Common myeloid progenitor, CD34-positive (primary cell): ENCODE measurements around the gene GRB10.

ENCODE experiments used
- CTCF ChIA-PET: fragments of 350-600 bp; sonication (Branson Sonifier 250); formaldehyde crosslinking; loops from one replicate; lab custom pipeline; 2021; ENCODE audit warnings: antibody characterized with exemption; lab: Charles Lee
- POLR2A ChIA-PET: fragments of 350-600 bp; sonication (Branson Sonifier 250); formaldehyde crosslinking; loops from one replicate; lab custom pipeline; 2021; ENCODE audit warnings: antibody characterized with exemption; lab: Charles Lee
- DNase-seq, 3 donors: peaks; one replicate each; pipeline versions ENCODE4 v3.0.0 to v3.0.0-alpha.2; 2013
- H3K27ac ChIP-seq, 2 experiments: 1 replicate in 1 of 2; 2 replicates in 1 of 2; pipeline ENCODE4 v1.7.0; 2013; ENCODE audit warnings: inconsistent platforms in 2 of 2, low read length in 2 of 2, mild to moderate bottlenecking in 2 of 2, low read depth in 1 of 2, moderate library complexity in 1 of 2; ENCODE audit not compliant: severe bottlenecking in 2 of 2, insufficient read depth in 1 of 2, poor library complexity in 1 of 2
- H3K27me3 ChIP-seq, 5 experiments: replicated peaks in 2 of 5; 1 replicate in 3 of 5; 2 replicates in 2 of 5; pipeline versions ENCODE4 v1.6.1 to v1.7.0; 2013; ENCODE audit warnings: low read length in 4 of 5, mild to moderate bottlenecking in 2 of 5, moderate library complexity in 2 of 5, inconsistent platforms in 1 of 5; ENCODE audit not compliant: insufficient read depth in 5 of 5, control insufficient read depth in 4 of 5
- H3K36me3 ChIP-seq, 4 experiments: 1 replicate in 2 of 4; 2 replicates in 2 of 4; pipeline versions ENCODE4 v1.6.1 to v1.7.0; 2013; ENCODE audit warnings: low read length in 3 of 4, control low read depth in 1 of 4, mild to moderate bottlenecking in 1 of 4; ENCODE audit not compliant: control insufficient read depth in 4 of 4, insufficient read depth in 4 of 4
- H3K4me1 ChIP-seq, 4 experiments: 1 replicate in 3 of 4; 2 replicates in 1 of 4; pipeline versions ENCODE4 v1.6.1 to v1.7.1; 2013; ENCODE audit warnings: low read length in 3 of 4, mild to moderate bottlenecking in 3 of 4, control low read depth in 1 of 4, inconsistent platforms in 1 of 4, moderate library complexity in 1 of 4; ENCODE audit not compliant: control insufficient read depth in 4 of 4, insufficient read depth in 4 of 4; ENCODE audit errors: control extremely low read depth in 1 of 4
- H3K4me3 ChIP-seq, 7 experiments: 1 replicate in 4 of 7; 2 replicates in 3 of 7; pipeline versions ENCODE4 v1.5.1 to v1.7.0; 2013; ENCODE audit warnings: mild to moderate bottlenecking in 7 of 7, low read length in 6 of 7, moderate library complexity in 6 of 7, inconsistent platforms in 2 of 7, low read depth in 2 of 7, control low read depth in 1 of 7; ENCODE audit not compliant: insufficient read depth in 4 of 7, control insufficient read depth in 1 of 7; ENCODE audit errors: extremely low read depth in 1 of 7
- H3K9me3 ChIP-seq, 5 experiments: 1 replicate in 4 of 5; 2 replicates in 1 of 5; pipeline versions ENCODE4 v1.6.1 to v1.7.1; 2013; ENCODE audit warnings: low read length in 4 of 5, mild to moderate bottlenecking in 2 of 5, inconsistent platforms in 1 of 5, low read depth in 1 of 5, moderate library complexity in 1 of 5; ENCODE audit not compliant: control insufficient read depth in 4 of 5, insufficient read depth in 2 of 5; ENCODE audit errors: control extremely low read depth in 1 of 5
- WGBS: methylation state at CpG from one replicate; pipeline ENCODE4 v1.1.5; 2013; ENCODE audit not compliant: insufficient coverage; 5-methylcytosine and 5-hydroxymethylcytosine counted together

The GRB10 gene

GRCh38 chr7:50762337-50762736 is 20.4 kb downstream of the GRB10 start:
- no peaks in the 10 kb centered on the region for H3K9me3 ChIP-seq
- H3K27ac ChIP-seq: no peak overlapping the region
- peaks cover 0 to 22% (median 7%) of the 10 kb centered on the region in 4 experiments for H3K4me1 ChIP-seq
- peaks cover 0 to 4% (median 1%) of the 10 kb centered on the region in 4 experiments for H3K36me3 ChIP-seq
- CTCF ChIA-PET: interaction anchor here (1.4 kb wide), 1 partner anchor 15 kb away, joined by 3 read pairs; no protein-coding TSS in a partner anchor
- H3K4me3 ChIP-seq: no peak overlapping the region
- POLR2A ChIA-PET: no interaction called here
- DNase-seq: no peak
- 80% methylated on average over 1 of the region's 2 CpGs for WGBS
- H3K27me3 ChIP-seq: no peaks in the 10 kb centered on the region

- Histone ChIP-seq H3K36me3 (peaks cover 0 to 4% (median 1%) of the 10 kb centered on the region in 4 experiments), H3K27ac (no peak overlapping the region), H3K4me3 (no peak overlapping the region), H3K27me3 (no peaks in the 10 kb centered on the region), H3K9me3 (no peaks in the 10 kb centered on the region), H3K4me1 (peaks cover 0 to 16% (median 6%) of the 10 kb centered on the region in 4 experiments)
- peak in 2 of 3 donors; percentile 43 to 51 for DNase-seq
- WGBS: 36% methylated on average over 4 of the region's 7 CpGs
- ChIA-PET CTCF (no interaction called here), POLR2A (no interaction called here)
Observed at GRCh38 chr7:50761713-50762112, 21.0 kb downstream of the GRB10 start.

GRCh38 chr7:50757703-50758390 is 24.8 kb downstream of the GRB10 start:
- Histone ChIP-seq H3K9me3 (no peaks in the 10 kb centered on the region), H3K27me3 (no peaks in the 10 kb centered on the region), H3K4me3 (no peak overlapping the region), H3K36me3 (peaks cover 3 to 13% (median 8%) of the 10 kb centered on the region in 4 experiments), H3K27ac (no peak overlapping the region), H3K4me1 (peaks cover 0 to 21% (median 5%) of the 10 kb centered on the region in 4 experiments)
- ChIA-PET POLR2A (interaction anchor here (0.6 kb wide), 1 partner anchor 36 kb away, joined by 3 read pairs; no protein-coding TSS in a partner anchor), CTCF (no interaction called here)
- 98% methylated on average over 8 of the region's 10 CpGs for WGBS
- DNase-seq: no peak

GRCh38 chr7:50756180-50756579 is 26.5 kb downstream of the GRB10 start:
- DNase-seq: no peak
- WGBS: 98% methylated on average over 8 of the region's 9 CpGs

GRCh38 chr7:50754684-50755083 is 28.0 kb downstream of the GRB10 start:
- H3K27ac ChIP-seq: no peak overlapping the region
- DNase-seq: no peak
- no peaks in the 10 kb centered on the region for H3K27me3 ChIP-seq
- 99% methylated on average over 6 of the region's 6 CpGs for WGBS
- H3K36me3 ChIP-seq: peaks cover 3 to 17% (median 10%) of the 10 kb centered on the region in 4 experiments
- H3K4me3 ChIP-seq: no peak overlapping the region
- H3K4me1 ChIP-seq: peaks cover 0 to 23% (median 3%) of the 10 kb centered on the region in 4 experiments
- no peaks in the 10 kb centered on the region for H3K9me3 ChIP-seq
- ChIA-PET POLR2A (no interaction called here), CTCF (interaction anchor here (1.3 to 1.4 kb wide), 3 partner anchors 11 to 33 kb away, joined by 3 to 7 read pairs (median 5); no protein-coding TSS in a partner anchor)

More at GRCh38 chr7:50756180-50756579, 26.5 kb downstream of the GRB10 start:
- Histone ChIP-seq H3K27ac (no peak overlapping the region), H3K36me3 (peaks cover 3 to 17% (median 10%) of the 10 kb centered on the region in 4 experiments), H3K4me1 (peaks cover 0 to 16% (median 3%) of the 10 kb centered on the region in 4 experiments), H3K27me3 (no peaks in the 10 kb centered on the region), H3K9me3 (no peaks in the 10 kb centered on the region), H3K4me3 (no peak overlapping the region)
- ChIA-PET CTCF (interaction anchor here (0.9 kb wide), 1 partner anchor 14 kb away, joined by 3 read pairs; no protein-coding TSS in a partner anchor), POLR2A (no interaction called here)

- H3K36me3 ChIP-seq: peaks cover 3 to 17% (median 10%) of the 10 kb centered on the region in 4 experiments
- no CpG with 5 or more reads among the region's 6 CpGs for WGBS
- DNase-seq: no peak
- H3K27me3 ChIP-seq: no peaks in the 10 kb centered on the region
- CTCF ChIA-PET: interaction anchor here (1.3 to 1.4 kb wide), 3 partner anchors 10 to 34 kb away, joined by 3 to 7 read pairs (median 5); no protein-coding TSS in a partner anchor
- H3K27ac ChIP-seq: no peak overlapping the region
- H3K4me1 ChIP-seq: peaks cover 0 to 23% (median 3%) of the 10 kb centered on the region in 4 experiments
- POLR2A ChIA-PET: no interaction called here
- no peak overlapping the region for H3K4me3 ChIP-seq
- no peaks in the 10 kb centered on the region for H3K9me3 ChIP-seq
Observed at GRCh38 chr7:50754241-50754640, 28.5 kb downstream of the GRB10 start.

- no peaks in the 10 kb centered on the region for H3K27me3 ChIP-seq
- H3K27ac ChIP-seq: no peak overlapping the region
- no peaks in the 10 kb centered on the region for H3K9me3 ChIP-seq
- no peak overlapping the region for H3K4me3 ChIP-seq
- H3K4me1 ChIP-seq: peaks cover 0 to 30% (median 5%) of the 10 kb centered on the region in 4 experiments
- no peak for DNase-seq
- ChIA-PET POLR2A (no interaction called here), CTCF (no interaction called here)
- 100% methylated on average over 4 of the region's 4 CpGs for WGBS
- peaks cover 4 to 27% (median 15%) of the 10 kb centered on the region in 4 experiments for H3K36me3 ChIP-seq
Observed at GRCh38 chr7:50752422-50752821, 30.3 kb downstream of the GRB10 start.
